Measurements from ENCODE around the gene VGF. TPM values are rescaled to one million over a fixed set of nuclear protein-coding genes. Genes with fewer than 3 reads are reported as not detected.
A peak's percentile ranks its signal among the peaks of the same experiment; 100 is the strongest.

Gene VGF
- total RNA-seq, 1 experiment from 2014 or later = 0.14 TPM

GRCh38 chr7:101161692-101162471 lies 3.5 kb downstream of the VGF start:
- no TSS peak for BruUV-seq (replicated peaks)
- TF ChIP-seq CTCF (IDR thresholded peaks at IDR 0.05; ENCODE audit: unreplicated experiment) = no peak
- peak overlapping the region; percentile 70 for H3K4me3 Mint-ChIP-seq (ENCODE audit: low read depth, unreplicated experiment)
- H3K9me3 Mint-ChIP-seq (ENCODE audit: low read depth, unreplicated experiment) = no peaks in the 10 kb centered on the region
- H3K36me3 Mint-ChIP-seq (ENCODE audit: insufficient read depth, unreplicated experiment) = peaks cover 53% of the 10 kb centered on the region
- peaks cover 20% of the 10 kb centered on the region for H3K27me3 Mint-ChIP-seq (ENCODE audit: unreplicated experiment)
- DNase-seq = no peak
- CTCF ChIA-PET = interaction anchor here (0.7 kb wide), 1 partner anchor 567 kb away, joined by 5 read pairs; no protein-coding TSS in a partner anchor
- intact Hi-C loops (cut with micrococcal nuclease; ENCODE audit: unreplicated experiment) = no loop called here
- H3K4me1 Mint-ChIP-seq (ENCODE audit: low read depth, unreplicated experiment) = peaks cover 12% of the 10 kb centered on the region
- H3K27ac Mint-ChIP-seq (ENCODE audit: unreplicated experiment) = no peak overlapping the region

GRCh38 chr7:101160910-101161309 lies 4.5 kb downstream of the VGF start:
- no peak overlapping the region for H3K27ac Mint-ChIP-seq (ENCODE audit: unreplicated experiment)
- no peaks in the 10 kb centered on the region for H3K9me3 Mint-ChIP-seq (ENCODE audit: low read depth, unreplicated experiment)
- intact Hi-C loops (cut with micrococcal nuclease; ENCODE audit: unreplicated experiment) = no loop called here
- no TSS peak for BruUV-seq (replicated peaks)
- H3K4me3 Mint-ChIP-seq (ENCODE audit: low read depth, unreplicated experiment) = no peak overlapping the region
- DNase-seq = no peak
- peaks cover 10% of the 10 kb centered on the region for H3K27me3 Mint-ChIP-seq (ENCODE audit: unreplicated experiment)
- CTCF ChIA-PET = no interaction called here
- no peak for TF ChIP-seq CTCF (IDR thresholded peaks at IDR 0.05; ENCODE audit: unreplicated experiment)
- peaks cover 51% of the 10 kb centered on the region for H3K36me3 Mint-ChIP-seq (ENCODE audit: insufficient read depth, unreplicated experiment)
- H3K4me1 Mint-ChIP-seq (ENCODE audit: low read depth, unreplicated experiment) = peaks cover 7% of the 10 kb centered on the region

- H3K4me1 Mint-ChIP-seq (ENCODE audit: low read depth, unreplicated experiment) = peaks cover 7% of the 10 kb centered on the region
Observed at GRCh38 chr7:101159696-101160674, 5.4 kb downstream of the VGF start.

More at GRCh38 chr7:101159696-101160674, 5.4 kb downstream of the VGF start:
- CTCF ChIA-PET = no interaction called here
- DNase-seq = no peak
- H3K9me3 Mint-ChIP-seq (ENCODE audit: low read depth, unreplicated experiment) = no peaks in the 10 kb centered on the region
- peaks cover 50% of the 10 kb centered on the region for H3K36me3 Mint-ChIP-seq (ENCODE audit: insufficient read depth, unreplicated experiment)
- BruUV-seq (replicated peaks) = no TSS peak
- no peak overlapping the region for H3K4me3 Mint-ChIP-seq (ENCODE audit: low read depth, unreplicated experiment)
- TF ChIP-seq CTCF (IDR thresholded peaks at IDR 0.05; ENCODE audit: unreplicated experiment) = no peak
- intact Hi-C loops (cut with micrococcal nuclease; ENCODE audit: unreplicated experiment) = no loop called here
- H3K27ac Mint-ChIP-seq (ENCODE audit: unreplicated experiment) = no peak overlapping the region
- H3K27me3 Mint-ChIP-seq (ENCODE audit: unreplicated experiment) = peaks cover under 1% of the 10 kb centered on the region

All from Calu3 (cell line).